H1 (cell line): Measurements from ENCODE around the gene RBM27. TPM values are rescaled to one million over a fixed set of nuclear protein-coding genes. Genes with fewer than 3 reads are reported as not detected.

ENCODE experiments used
- CHD2 ChIP-seq: IDR thresholded peaks from 2 replicates; pipeline ENCODE4 v1.6.1; 2012; ENCODE audit warnings: low read length, improper control_type of control experiment
- polyA plus RNA-seq, 7 experiments: library from polyadenylated mRNA; depleted of rRNA in 3 of 7; stranded (reverse) in 5 of 7; unstranded in 2 of 7; fragments of >200 nt in 5 of 7; fragments of 200-250 nt in 2 of 7; gene quantifications; 1 replicate in 5 of 7; 2 replicates in 1 of 7; 4 replicates in 1 of 7; pipeline versions ENCODE4 v1.2.1 to v1.2.3, GENCODE V29; 2011 to 2013; ENCODE audit warnings: missing spikeins in 2 of 7, mixed read lengths in 2 of 7
- total RNA-seq: library from RNA; stranded (reverse); fragmentation: NEBNext Ultra II Directional; extraction: Animal tissue kit (Norgen Biotek cat#: 25700); gene quantifications from 2 replicates; pipeline ENCODE4 v1.2.1, GENCODE V29; 2021
- TF ChIP-seq, protein P1 (sequence below): fragments of 300-600 bp; sonication (generic); IDR thresholded peaks from 2 replicates; pipeline ENCODE4 v1.7.1; 2012; ENCODE audit warnings: low read length, moderate library complexity, mild to moderate bottlenecking, inconsistent platforms; ENCODE audit not compliant: insufficient replicate concordance

Gene RBM27
- total and polyA plus RNA-seq, 2 of the 8 experiments (the other 6 are each of a cell fraction or from before 2014, with no cell fraction given) = 13.1 to 42.9 TPM

DNA sequence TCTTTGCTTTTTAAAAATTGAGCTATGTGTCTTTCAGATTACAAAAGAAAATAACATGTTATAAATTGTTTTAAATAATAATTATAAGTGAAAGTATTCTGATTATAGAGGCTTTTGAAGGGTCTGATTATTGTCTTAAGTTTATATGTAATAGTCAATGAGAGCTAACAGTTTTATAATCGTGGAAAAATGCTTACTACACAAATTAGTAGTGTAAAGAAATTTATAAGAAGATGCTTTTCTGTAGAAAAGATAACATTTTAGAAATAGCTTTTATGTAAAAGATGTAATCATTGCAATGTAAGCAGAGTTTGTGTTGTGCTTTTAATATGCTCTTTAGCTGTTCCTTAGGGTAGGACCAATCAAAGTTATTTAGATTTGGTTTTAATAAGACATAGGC is 18.6 kb downstream of the RBM27 start (continued):
- TF ChIP-seq, protein P1, sequence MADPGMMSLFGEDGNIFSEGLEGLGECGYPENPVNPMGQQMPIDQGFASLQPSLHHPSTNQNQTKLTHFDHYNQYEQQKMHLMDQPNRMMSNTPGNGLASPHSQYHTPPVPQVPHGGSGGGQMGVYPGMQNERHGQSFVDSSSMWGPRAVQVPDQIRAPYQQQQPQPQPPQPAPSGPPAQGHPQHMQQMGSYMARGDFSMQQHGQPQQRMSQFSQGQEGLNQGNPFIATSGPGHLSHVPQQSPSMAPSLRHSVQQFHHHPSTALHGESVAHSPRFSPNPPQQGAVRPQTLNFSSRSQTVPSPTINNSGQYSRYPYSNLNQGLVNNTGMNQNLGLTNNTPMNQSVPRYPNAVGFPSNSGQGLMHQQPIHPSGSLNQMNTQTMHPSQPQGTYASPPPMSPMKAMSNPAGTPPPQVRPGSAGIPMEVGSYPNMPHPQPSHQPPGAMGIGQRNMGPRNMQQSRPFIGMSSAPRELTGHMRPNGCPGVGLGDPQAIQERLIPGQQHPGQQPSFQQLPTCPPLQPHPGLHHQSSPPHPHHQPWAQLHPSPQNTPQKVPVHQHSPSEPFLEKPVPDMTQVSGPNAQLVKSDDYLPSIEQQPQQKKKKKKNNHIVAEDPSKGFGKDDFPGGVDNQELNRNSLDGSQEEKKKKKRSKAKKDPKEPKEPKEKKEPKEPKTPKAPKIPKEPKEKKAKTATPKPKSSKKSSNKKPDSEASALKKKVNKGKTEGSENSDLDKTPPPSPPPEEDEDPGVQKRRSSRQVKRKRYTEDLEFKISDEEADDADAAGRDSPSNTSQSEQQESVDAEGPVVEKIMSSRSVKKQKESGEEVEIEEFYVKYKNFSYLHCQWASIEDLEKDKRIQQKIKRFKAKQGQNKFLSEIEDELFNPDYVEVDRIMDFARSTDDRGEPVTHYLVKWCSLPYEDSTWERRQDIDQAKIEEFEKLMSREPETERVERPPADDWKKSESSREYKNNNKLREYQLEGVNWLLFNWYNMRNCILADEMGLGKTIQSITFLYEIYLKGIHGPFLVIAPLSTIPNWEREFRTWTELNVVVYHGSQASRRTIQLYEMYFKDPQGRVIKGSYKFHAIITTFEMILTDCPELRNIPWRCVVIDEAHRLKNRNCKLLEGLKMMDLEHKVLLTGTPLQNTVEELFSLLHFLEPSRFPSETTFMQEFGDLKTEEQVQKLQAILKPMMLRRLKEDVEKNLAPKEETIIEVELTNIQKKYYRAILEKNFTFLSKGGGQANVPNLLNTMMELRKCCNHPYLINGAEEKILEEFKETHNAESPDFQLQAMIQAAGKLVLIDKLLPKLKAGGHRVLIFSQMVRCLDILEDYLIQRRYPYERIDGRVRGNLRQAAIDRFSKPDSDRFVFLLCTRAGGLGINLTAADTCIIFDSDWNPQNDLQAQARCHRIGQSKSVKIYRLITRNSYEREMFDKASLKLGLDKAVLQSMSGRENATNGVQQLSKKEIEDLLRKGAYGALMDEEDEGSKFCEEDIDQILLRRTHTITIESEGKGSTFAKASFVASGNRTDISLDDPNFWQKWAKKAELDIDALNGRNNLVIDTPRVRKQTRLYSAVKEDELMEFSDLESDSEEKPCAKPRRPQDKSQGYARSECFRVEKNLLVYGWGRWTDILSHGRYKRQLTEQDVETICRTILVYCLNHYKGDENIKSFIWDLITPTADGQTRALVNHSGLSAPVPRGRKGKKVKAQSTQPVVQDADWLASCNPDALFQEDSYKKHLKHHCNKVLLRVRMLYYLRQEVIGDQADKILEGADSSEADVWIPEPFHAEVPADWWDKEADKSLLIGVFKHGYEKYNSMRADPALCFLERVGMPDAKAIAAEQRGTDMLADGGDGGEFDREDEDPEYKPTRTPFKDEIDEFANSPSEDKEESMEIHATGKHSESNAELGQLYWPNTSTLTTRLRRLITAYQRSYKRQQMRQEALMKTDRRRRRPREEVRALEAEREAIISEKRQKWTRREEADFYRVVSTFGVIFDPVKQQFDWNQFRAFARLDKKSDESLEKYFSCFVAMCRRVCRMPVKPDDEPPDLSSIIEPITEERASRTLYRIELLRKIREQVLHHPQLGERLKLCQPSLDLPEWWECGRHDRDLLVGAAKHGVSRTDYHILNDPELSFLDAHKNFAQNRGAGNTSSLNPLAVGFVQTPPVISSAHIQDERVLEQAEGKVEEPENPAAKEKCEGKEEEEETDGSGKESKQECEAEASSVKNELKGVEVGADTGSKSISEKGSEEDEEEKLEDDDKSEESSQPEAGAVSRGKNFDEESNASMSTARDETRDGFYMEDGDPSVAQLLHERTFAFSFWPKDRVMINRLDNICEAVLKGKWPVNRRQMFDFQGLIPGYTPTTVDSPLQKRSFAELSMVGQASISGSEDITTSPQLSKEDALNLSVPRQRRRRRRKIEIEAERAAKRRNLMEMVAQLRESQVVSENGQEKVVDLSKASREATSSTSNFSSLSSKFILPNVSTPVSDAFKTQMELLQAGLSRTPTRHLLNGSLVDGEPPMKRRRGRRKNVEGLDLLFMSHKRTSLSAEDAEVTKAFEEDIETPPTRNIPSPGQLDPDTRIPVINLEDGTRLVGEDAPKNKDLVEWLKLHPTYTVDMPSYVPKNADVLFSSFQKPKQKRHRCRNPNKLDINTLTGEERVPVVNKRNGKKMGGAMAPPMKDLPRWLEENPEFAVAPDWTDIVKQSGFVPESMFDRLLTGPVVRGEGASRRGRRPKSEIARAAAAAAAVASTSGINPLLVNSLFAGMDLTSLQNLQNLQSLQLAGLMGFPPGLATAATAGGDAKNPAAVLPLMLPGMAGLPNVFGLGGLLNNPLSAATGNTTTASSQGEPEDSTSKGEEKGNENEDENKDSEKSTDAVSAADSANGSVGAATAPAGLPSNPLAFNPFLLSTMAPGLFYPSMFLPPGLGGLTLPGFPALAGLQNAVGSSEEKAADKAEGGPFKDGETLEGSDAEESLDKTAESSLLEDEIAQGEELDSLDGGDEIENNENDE = no peak
- TF ChIP-seq CHD2 = no peak
